ENCODE measurements around the gene NMRK1. TPM values are rescaled to one million over a fixed set of nuclear protein-coding genes. Genes with fewer than 3 reads are reported as not detected.

NMRK1 gene
- total RNA-seq = 10 to 100 TPM; 43.5 to 50.2 TPM

GRCh38 chr9:75087824-75088645 is at the start of gene NMRK1, which contains the start of gene OSTF1:
Gene NMRK1, minus strand, starts transcription at chr9:75088155. Its CDS starts 5,040 bp downstream, at chr9:75083115.
Gene OSTF1, plus strand, starts transcription at chr9:75088514. Its CDS starts 179 bp downstream, at chr9:75088693.

Other genes with a start within 250 kb of the NMRK1 start
- not detected for gene TRPM6, start 200.2 kb downstream of the NMRK1 start, total RNA-seq
- 10 to 100 TPM; 15.1 to 16.6 TPM for gene C9orf40, start 135.2 kb downstream of the NMRK1 start, total RNA-seq
- 10 to 100 TPM; 27.7 to 28.0 TPM for gene CARNMT1, start 59.9 kb downstream of the NMRK1 start, total RNA-seq
- gene OSTF1, start 359 bp upstream of the NMRK1 start, total RNA-seq = 100 to 1,000 TPM; 103 to 108 TPM

Data from activated naive CD4-positive, alpha-beta T cell treated with anti-CD3 and anti-CD28 coated beads, Interleukin-2, amount 10 ng/mL, durations not matched to agents 5 hours and 36 hours (primary cell).